Testis (tissue), 2 donors: ENCODE measurements around the gene NFATC1.

ENCODE experiments used
- CTCF ChIP-seq, 3 experiments: fragments of 450-650 bp in 2 of 3; fragments of 200-600 bp in 1 of 3; sonication (generic) in 1 of 3; IDR thresholded peaks; one replicate each; pipeline ENCODE4 v1.5.1; 2016 to 2019; ENCODE audit warnings: antibody characterized with exemption in 3 of 3, mild to moderate bottlenecking in 2 of 3, moderate library complexity in 1 of 3
- POLR2A ChIP-seq: fragments of 450-650 bp; IDR thresholded peaks from one replicate; pipeline ENCODE4 v1.6.1; 2017; ENCODE audit warnings: antibody characterized with exemption, mild to moderate bottlenecking, moderate library complexity

GRCh38 chr18:79522451-79523205, 126.9 kb downstream of the NFATC1 start:
- TF ChIP-seq CTCF (IDR thresholded peaks at IDR 0.05) (no peak), POLR2A (no peak)
